K562 (cell line): ENCODE data around the gene DUSP19. TPM values are rescaled to one million over a fixed set of nuclear protein-coding genes. Genes with fewer than 3 reads are reported as not detected.
A peak's percentile ranks its signal among the peaks of the same experiment; 100 is the strongest.

Experiments used
- AFF1 ChIP-seq, 2 experiments: fragments of 450-650 bp; IDR thresholded peaks; 2 replicates each; pipeline ENCODE4 v1.6.1; 2018; ENCODE audit warnings: mild to moderate bottlenecking in 2 of 2, low read depth in 1 of 2; ENCODE audit not compliant: partially characterized antibody in 2 of 2
- CBX1 ChIP-seq: sonication (generic); IDR thresholded peaks from 2 replicates; pipeline ENCODE4 v1.6.1; 2016; ENCODE audit warnings: antibody characterized with exemption, low read depth, mild to moderate bottlenecking
- CXXC5 ChIP-seq: fragments of 250-450 bp; sonication (Bioruptor Pico); IDR thresholded peaks from 2 replicates; pipeline ENCODE4 v1.8.0; 2022; ENCODE audit warnings: inconsistent platforms, mild to moderate bottlenecking, moderate library complexity
- EP300 ChIP-seq: IDR thresholded peaks from 2 replicates; pipeline ENCODE4 v1.6.1; 2012; ENCODE audit warnings: low read length, improper control_type of control experiment
- EWSR1 ChIP-seq: fragments of 450-650 bp; IDR thresholded peaks from 2 replicates; pipeline ENCODE4 v1.6.1; 2018; ENCODE audit warnings: borderline replicate concordance, mild to moderate bottlenecking, low read depth, moderate library complexity; ENCODE audit not compliant: partially characterized antibody
- HNRNPLL ChIP-seq: fragments of 200-400 bp; formaldehyde crosslinking; IDR thresholded peaks from 2 replicates; pipeline ENCODE4 v1.6.1; 2017; ENCODE audit warnings: low read length, low read depth, mild to moderate bottlenecking; ENCODE audit not compliant: poor library complexity, severe bottlenecking
- MEIS2 ChIP-seq: fragments of 450-650 bp; IDR thresholded peaks from 2 replicates; pipeline ENCODE4 v1.6.1; 2014; ENCODE audit warnings: mild to moderate bottlenecking; ENCODE audit not compliant: partially characterized antibody
- NFIX ChIP-seq: fragments of 250-450 bp; sonication (Bioruptor Pico); IDR thresholded peaks from 2 replicates; pipeline ENCODE4 v1.4.0; 2020; ENCODE audit warnings: low read depth, mild to moderate bottlenecking, moderate library complexity
- NUFIP1 ChIP-seq: fragments of 450-650 bp; IDR thresholded peaks from 2 replicates; pipeline ENCODE4 v1.6.1; 2018; ENCODE audit not compliant: partially characterized antibody
- POLR2A ChIP-seq: fragments of 450-650 bp; conservative IDR thresholded peaks from 2 replicates; pipeline ENCODE4 v1.6.1; 2016
- RBBP5 ChIP-seq: fragments of 200-600 bp; sonication (generic); IDR thresholded peaks from 2 replicates; pipeline ENCODE4 v1.6.1; 2012; ENCODE audit warnings: borderline replicate concordance, mild to moderate bottlenecking, low read length, control low read depth, inconsistent platforms; ENCODE audit not compliant: insufficient read depth, poor library complexity, severe bottlenecking
- RBFOX2 ChIP-seq: fragments of 200-400 bp; formaldehyde crosslinking; IDR thresholded peaks from 2 replicates; pipeline ENCODE4 v1.6.1; 2017; ENCODE audit warnings: low read depth, mild to moderate bottlenecking, low read length, moderate library complexity
- RCOR1 ChIP-seq, 2 experiments: IDR thresholded peaks; 2 replicates each; pipeline ENCODE4 v1.6.1; 2012; ENCODE audit warnings: low read depth in 2 of 2, low read length in 2 of 2, borderline replicate concordance in 1 of 2, improper control_type of control experiment in 1 of 2
- SIN3A ChIP-seq, 2 experiments: fragments of 150-350 bp in 1 of 2; IDR thresholded peaks; 2 replicates each; pipeline ENCODE4 v1.6.1; 2011 to 2016; ENCODE audit warnings: borderline replicate concordance in 2 of 2, low read depth in 2 of 2, low read length in 2 of 2, mild to moderate bottlenecking in 2 of 2, moderate library complexity in 2 of 2; ENCODE audit not compliant: control insufficient read depth in 1 of 2
- SMAD1 ChIP-seq: fragments of 150-350 bp; IDR thresholded peaks from 2 replicates; pipeline ENCODE4 v1.6.1; 2014; ENCODE audit warnings: low read length, low read depth; ENCODE audit not compliant: partially characterized antibody
- SMARCA5 ChIP-seq: fragments of 450-650 bp; IDR thresholded peaks from 2 replicates; pipeline ENCODE4 v1.6.1; 2016
- SMARCE1 ChIP-seq: fragments of 450-650 bp; IDR thresholded peaks from 2 replicates; pipeline ENCODE4 v1.7.1; 2016; ENCODE audit warnings: mild to moderate bottlenecking
- SUPT5H ChIP-seq: fragments of 450-650 bp; IDR thresholded peaks from 2 replicates; pipeline ENCODE4 v1.6.1; 2016
- TRIM24 ChIP-seq, 2 experiments: fragments of 450-650 bp; IDR thresholded peaks; 2 replicates each; pipeline ENCODE4 v1.6.1; 2016
- ZNF316 ChIP-seq: fragments of 450-650 bp; IDR thresholded peaks from 2 replicates; pipeline ENCODE4 v1.6.1; 2016
- polyA plus RNA-seq, 8 experiments: library from polyadenylated mRNA; depleted of rRNA in 4 of 8; stranded (reverse) in 5 of 8; unstranded in 3 of 8; fragments of >200 nt; fragmentation: Nextera tagmentation in 2 of 8; fragmentation: Illumina TruSeq in 1 of 8; extraction: Ambion mirVana in 2 of 8; extraction: Trizol in 1 of 8; gene quantifications; 2 replicates each; pipeline versions ENCODE4 v1.2.1 to v1.2.3, GENCODE V29; 2011 to 2014; ENCODE audit warnings: inconsistent platforms in 1 of 8, missing spikeins in 1 of 8
- total RNA-seq, 7 experiments: library from RNA; depleted of rRNA in 6 of 7; stranded (reverse); fragments of >200 nt in 6 of 7; fragmentation: Illumina TruSeq in 2 of 7; extraction: Trizol in 2 of 7; gene quantifications; 2 replicates each; pipeline versions ENCODE4 v1.2.1 to v1.2.3, GENCODE V29; 2011 to 2021; ENCODE audit warnings: low replicate concordance in 1 of 7
- TF ChIP-seq, protein P1 (sequence below): sonication (generic); formaldehyde crosslinking; IDR thresholded peaks from 2 replicates; pipeline ENCODE4 v1.8.1; 2023; ENCODE audit warnings: mild to moderate bottlenecking, missing genetic modification reagents

The DUSP19 gene
- total and polyA plus RNA-seq, 9 of the 15 experiments (the other 6 are each of a cell fraction or from before 2014, with no cell fraction given): 1.6 to 6.3 (median 3.1) TPM

DNA sequence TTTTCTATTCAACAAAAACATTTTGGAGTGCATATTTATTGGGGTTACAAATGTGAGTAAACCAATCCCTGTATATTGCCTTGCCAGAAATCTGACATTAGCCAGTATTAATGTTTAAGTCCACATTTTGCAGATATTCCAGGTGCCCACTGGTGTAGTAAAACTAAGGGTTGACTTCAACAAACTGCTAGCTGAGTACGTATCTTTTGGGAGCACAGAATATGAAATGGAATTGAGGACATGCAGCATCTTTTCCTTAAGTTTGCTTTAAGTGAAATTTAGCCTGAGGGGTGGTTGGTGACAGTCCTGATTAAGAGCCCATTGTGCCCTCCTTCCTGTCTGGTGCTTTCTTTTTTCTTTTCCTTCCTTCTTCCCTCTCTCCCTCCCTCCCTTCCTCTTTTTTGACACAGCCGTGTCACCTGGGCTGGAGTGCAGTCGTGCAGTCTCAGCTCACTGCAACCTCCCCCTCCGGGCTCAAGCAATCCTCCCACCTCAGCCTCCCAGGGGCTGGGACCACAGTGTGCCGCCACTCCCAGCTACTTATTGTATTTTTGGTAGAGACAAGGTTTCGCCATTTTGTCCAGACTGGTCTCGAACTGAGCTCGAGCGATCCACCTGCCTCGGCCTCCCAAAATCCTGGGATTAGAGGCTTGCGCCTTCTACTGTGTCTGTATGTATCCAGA lies 47.3 kb downstream of the DUSP19 start (continued):
- peak in 1 of 2 experiments; percentile 20 for TF ChIP-seq AFF1 (IDR thresholded peaks at IDR 0.05; ENCODE audit: low read depth in 1 of 2, partially characterized antibody in 2 of 2)
- 0 out of 4 replicates have a peak, but pooled peaks of 1 of the 2 experiments have one; percentile 4 for TF ChIP-seq RCOR1 (IDR thresholded peaks at IDR 0.05; ENCODE audit: borderline replicate concordance in 1 of 2, low read depth in 2 of 2, low read length in 2 of 2)
- peak; percentile 25; the same call in 1 of the 2 replicates for TF ChIP-seq POLR2A
- TF ChIP-seq CXXC5 (CRISPR knock-in tag): peak; percentile 47
- peak; percentile 30; the same call in 1 of the 2 replicates for TF ChIP-seq SUPT5H
- TF ChIP-seq TRIM24 (IDR thresholded peaks at IDR 0.05): peak in 1 of 2 experiments; percentile 40; a peak in 1 of 4 replicates
- TF ChIP-seq NFIX (CRISPR knock-in tag): no peak
- TF ChIP-seq ZNF316: peak; percentile 69
- TF ChIP-seq SMARCA5: peak; percentile 77; the same call in 1 of the 2 replicates
- TF ChIP-seq CBX1: 0 out of 2 replicates have a peak, but pooled peaks have one; percentile 57
- no peak for TF ChIP-seq SMAD1
- TF ChIP-seq, protein P1, sequence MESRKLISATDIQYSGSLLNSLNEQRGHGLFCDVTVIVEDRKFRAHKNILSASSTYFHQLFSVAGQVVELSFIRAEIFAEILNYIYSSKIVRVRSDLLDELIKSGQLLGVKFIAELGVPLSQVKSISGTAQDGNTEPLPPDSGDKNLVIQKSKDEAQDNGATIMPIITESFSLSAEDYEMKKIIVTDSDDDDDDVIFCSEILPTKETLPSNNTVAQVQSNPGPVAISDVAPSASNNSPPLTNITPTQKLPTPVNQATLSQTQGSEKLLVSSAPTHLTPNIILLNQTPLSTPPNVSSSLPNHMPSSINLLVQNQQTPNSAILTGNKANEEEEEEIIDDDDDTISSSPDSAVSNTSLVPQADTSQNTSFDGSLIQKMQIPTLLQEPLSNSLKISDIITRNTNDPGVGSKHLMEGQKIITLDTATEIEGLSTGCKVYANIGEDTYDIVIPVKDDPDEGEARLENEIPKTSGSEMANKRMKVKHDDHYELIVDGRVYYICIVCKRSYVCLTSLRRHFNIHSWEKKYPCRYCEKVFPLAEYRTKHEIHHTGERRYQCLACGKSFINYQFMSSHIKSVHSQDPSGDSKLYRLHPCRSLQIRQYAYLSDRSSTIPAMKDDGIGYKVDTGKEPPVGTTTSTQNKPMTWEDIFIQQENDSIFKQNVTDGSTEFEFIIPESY (CRISPR knock-in tag): peak; percentile 93
- TF ChIP-seq RBFOX2: peak; percentile 59
- TF ChIP-seq EP300: 0 out of 2 replicates have a peak, but pooled peaks have one; percentile 5
- TF ChIP-seq SMARCE1: peak; percentile 64
- TF ChIP-seq SIN3A (IDR thresholded peaks at IDR 0.05; ENCODE audit: borderline replicate concordance in 2 of 2, control insufficient read depth in 1 of 2, low read depth in 2 of 2, low read length in 2 of 2): peak; percentile 21 to 42; a peak in 2 of 4 replicates
- TF ChIP-seq HNRNPLL: peak; percentile 27
- peak; percentile 56 for TF ChIP-seq RBBP5
- peak; percentile 29 for TF ChIP-seq MEIS2
- no peak for TF ChIP-seq NUFIP1
- TF ChIP-seq EWSR1: no peak
